DND-41 (cell line): ENCODE measurements around the gene MTARC2.
A peak's percentile ranks its signal among the peaks of the same experiment; 100 is the strongest.
"Not testable (repeated sequence)": the region's sequence is repeated elsewhere in the genome, so short reads cannot be mapped to it uniquely, and the experiment has no call there.

ENCODE experiments used
- ATAC-seq: fragments of 200-7000 bp; cut with Tn5 transposase; 3 replicates; pipeline ENCODE4 v1.9.1; 2021; ENCODE audit warnings: low read depth; ENCODE audit not compliant: insufficient read depth
- DNase-seq: peaks from one replicate; pipeline ENCODE4 v3.0.0-alpha.2; 2020
- H2AFZ ChIP-seq: 2 replicates; pipeline ENCODE4 v1.6.0; 2012; ENCODE audit warnings: low read depth, low read length
- H3K27ac ChIP-seq: 2 replicates; pipeline ENCODE4 v1.5.1; 2012; ENCODE audit warnings: low read length, inconsistent platforms
- H3K27me3 ChIP-seq: fragments of 200-600 bp; sonication (generic); 2 replicates; pipeline ENCODE4 v1.6.0; 2012; ENCODE audit warnings: low read length, mild to moderate bottlenecking, inconsistent platforms; ENCODE audit not compliant: insufficient read depth, poor library complexity
- H3K36me3 ChIP-seq: 2 replicates; pipeline ENCODE4 v1.5.1; 2012; ENCODE audit warnings: low read length, inconsistent platforms; ENCODE audit not compliant: insufficient read depth
- H3K4me1 ChIP-seq: 2 replicates; pipeline ENCODE4 v1.5.1; 2012; ENCODE audit warnings: mild to moderate bottlenecking, low read length; ENCODE audit not compliant: insufficient read depth
- H3K4me2 ChIP-seq: 2 replicates; pipeline ENCODE4 v1.6.0; 2012; ENCODE audit warnings: mild to moderate bottlenecking, moderate library complexity, low read length, inconsistent platforms; ENCODE audit not compliant: insufficient read depth
- H3K4me3 ChIP-seq, 2 experiments: fragments of 200-600 bp in 1 of 2; shearing (Covaris generic) in 1 of 2; 2 replicates each; pipeline ENCODE4 v1.5.1; 2012 to 2016; ENCODE audit warnings: inconsistent platforms in 2 of 2, low read length in 2 of 2, mild to moderate bottlenecking in 2 of 2, low read depth in 1 of 2, moderate library complexity in 1 of 2
- H3K79me2 ChIP-seq: 2 replicates; pipeline ENCODE4 v1.6.0; 2012; ENCODE audit warnings: low read length, inconsistent platforms; ENCODE audit not compliant: insufficient read depth
- H3K9ac ChIP-seq: 2 replicates; pipeline ENCODE4 v1.6.0; 2012; ENCODE audit warnings: low read depth, mild to moderate bottlenecking, inconsistent platforms, low read length, moderate library complexity
- H3K9me3 ChIP-seq: 2 replicates; pipeline ENCODE4 v1.5.1; 2012; ENCODE audit warnings: low read length, moderate library complexity, mild to moderate bottlenecking, inconsistent platforms; ENCODE audit not compliant: insufficient read depth, severe bottlenecking
- H4K20me1 ChIP-seq: 2 replicates; pipeline ENCODE4 v1.6.0; 2012; ENCODE audit warnings: low read length; ENCODE audit not compliant: insufficient read depth
- EZH2 ChIP-seq: IDR thresholded peaks from 3 replicates; pipeline ENCODE4 v1.6.1; 2012; ENCODE audit warnings: borderline replicate concordance, low read depth, mild to moderate bottlenecking, moderate library complexity, low read length, inconsistent platforms; ENCODE audit not compliant: severe bottlenecking
- TF ChIP-seq, protein P1 (sequence below): IDR thresholded peaks from 2 replicates; pipeline ENCODE4 v1.5.1; 2012; ENCODE audit warnings: borderline replicate concordance, low read length, moderate library complexity, mild to moderate bottlenecking; ENCODE audit not compliant: poor library complexity, severe bottlenecking; ENCODE audit errors: extremely low read depth

Gene MTARC2

GRCh38 chr1:220717800-220718640, 30.1 kb upstream of the MTARC2 start:
- H3K9me3 ChIP-seq: peaks cover 13% of the 10 kb centered on the region
- no peak overlapping the region for H3K4me3 ChIP-seq
- no peaks in the 10 kb centered on the region for H4K20me1 ChIP-seq
- H3K4me1 ChIP-seq: no peaks in the 10 kb centered on the region
- H3K27me3 ChIP-seq: no peaks in the 10 kb centered on the region
- H3K4me2 ChIP-seq: no peak overlapping the region
- H2AFZ ChIP-seq: no peak overlapping the region
- H3K79me2 ChIP-seq: no peaks in the 10 kb centered on the region
- DNase-seq (no peak), ATAC-seq (no peak)
- TF ChIP-seq, protein P1, sequence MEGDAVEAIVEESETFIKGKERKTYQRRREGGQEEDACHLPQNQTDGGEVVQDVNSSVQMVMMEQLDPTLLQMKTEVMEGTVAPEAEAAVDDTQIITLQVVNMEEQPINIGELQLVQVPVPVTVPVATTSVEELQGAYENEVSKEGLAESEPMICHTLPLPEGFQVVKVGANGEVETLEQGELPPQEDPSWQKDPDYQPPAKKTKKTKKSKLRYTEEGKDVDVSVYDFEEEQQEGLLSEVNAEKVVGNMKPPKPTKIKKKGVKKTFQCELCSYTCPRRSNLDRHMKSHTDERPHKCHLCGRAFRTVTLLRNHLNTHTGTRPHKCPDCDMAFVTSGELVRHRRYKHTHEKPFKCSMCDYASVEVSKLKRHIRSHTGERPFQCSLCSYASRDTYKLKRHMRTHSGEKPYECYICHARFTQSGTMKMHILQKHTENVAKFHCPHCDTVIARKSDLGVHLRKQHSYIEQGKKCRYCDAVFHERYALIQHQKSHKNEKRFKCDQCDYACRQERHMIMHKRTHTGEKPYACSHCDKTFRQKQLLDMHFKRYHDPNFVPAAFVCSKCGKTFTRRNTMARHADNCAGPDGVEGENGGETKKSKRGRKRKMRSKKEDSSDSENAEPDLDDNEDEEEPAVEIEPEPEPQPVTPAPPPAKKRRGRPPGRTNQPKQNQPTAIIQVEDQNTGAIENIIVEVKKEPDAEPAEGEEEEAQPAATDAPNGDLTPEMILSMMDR: no peak
- no peak for TF ChIP-seq EZH2
- H3K9ac ChIP-seq: no peak overlapping the region
- no peak overlapping the region for H3K27ac ChIP-seq
- no peaks in the 10 kb centered on the region for H3K36me3 ChIP-seq

DNA sequence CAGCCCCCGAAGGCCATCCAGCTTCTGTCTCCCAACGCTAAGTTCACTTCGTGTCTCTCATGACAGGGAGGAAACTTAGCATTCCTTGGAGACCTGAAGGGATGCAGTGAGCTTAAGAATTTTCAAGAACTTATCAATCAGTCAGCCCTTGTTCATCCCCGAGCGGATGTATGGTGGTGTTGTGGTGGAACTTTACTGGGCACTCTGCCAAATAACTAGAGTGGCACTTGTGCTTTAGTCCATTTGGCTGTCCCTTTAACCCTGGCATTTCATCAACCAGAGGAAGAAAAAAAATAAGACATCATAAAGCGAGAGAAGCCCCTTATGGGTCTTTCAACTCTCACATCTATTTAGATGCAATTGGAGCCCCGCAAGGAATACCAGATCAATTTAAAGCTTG, 26.9 kb upstream of the MTARC2 start:
- H2AFZ ChIP-seq, DNase-seq, H3K79me2 ChIP-seq, H3K9me3 ChIP-seq, H4K20me1 ChIP-seq, H3K4me1 ChIP-seq, H3K27me3 ChIP-seq, H3K27ac ChIP-seq, H3K36me3 ChIP-seq, ATAC-seq, H3K9ac ChIP-seq, H3K4me3 ChIP-seq, H3K4me2 ChIP-seq: not testable (repeated sequence)

GRCh38 chr1:220726634-220727033, 21.5 kb upstream of the MTARC2 start:
- no peaks in the 10 kb centered on the region for H3K4me1 ChIP-seq
- no peaks in the 10 kb centered on the region for H3K36me3 ChIP-seq
- H3K79me2 ChIP-seq: no peaks in the 10 kb centered on the region
- DNase-seq (no peak), ATAC-seq (no peak)
- no peak overlapping the region for H2AFZ ChIP-seq
- H3K9ac ChIP-seq: no peak overlapping the region
- H3K4me2 ChIP-seq: no peak overlapping the region
- H3K9me3 ChIP-seq: no peaks in the 10 kb centered on the region
- H3K4me3 ChIP-seq: no peak overlapping the region
- no peaks in the 10 kb centered on the region for H4K20me1 ChIP-seq
- H3K27ac ChIP-seq: no peak overlapping the region
- TF ChIP-seq, protein P1: peak; percentile 11
- TF ChIP-seq EZH2: no peak
- H3K27me3 ChIP-seq: no peaks in the 10 kb centered on the region

DNA sequence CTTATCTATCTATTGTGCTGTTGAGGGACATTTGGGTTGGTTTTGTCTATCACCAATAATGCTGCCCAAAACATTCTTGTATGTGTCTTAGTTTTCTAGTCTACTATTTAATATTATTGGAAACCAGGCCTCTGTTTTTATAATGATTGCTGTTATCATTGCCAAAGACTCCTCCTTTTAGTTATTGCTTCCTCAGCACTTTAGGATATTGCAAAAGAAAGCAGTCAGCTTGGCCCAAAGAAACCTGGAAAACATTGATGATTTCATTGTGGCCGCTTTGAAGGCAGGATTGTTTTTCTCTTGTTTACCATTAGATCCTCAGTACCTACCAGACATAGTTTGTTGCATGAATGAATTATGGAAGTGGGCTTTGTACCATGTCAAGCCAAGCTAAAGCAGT, 20.6 kb upstream of the MTARC2 start:
- no peaks in the 10 kb centered on the region for H3K9me3 ChIP-seq
- H3K9ac ChIP-seq: no peak overlapping the region
- no peaks in the 10 kb centered on the region for H3K79me2 ChIP-seq
- H3K27ac ChIP-seq: no peak overlapping the region
- no peaks in the 10 kb centered on the region for H3K27me3 ChIP-seq
- H2AFZ ChIP-seq: no peak overlapping the region
- TF ChIP-seq EZH2: no peak
- TF ChIP-seq, protein P1: no peak
- no peak overlapping the region for H3K4me3 ChIP-seq
- H3K4me1 ChIP-seq: no peaks in the 10 kb centered on the region; the same call in 1 of the 2 replicates
- no peaks in the 10 kb centered on the region for H4K20me1 ChIP-seq
- no peaks in the 10 kb centered on the region for H3K36me3 ChIP-seq
- ATAC-seq: no peak
- H3K4me2 ChIP-seq: no peak overlapping the region
- no peak for DNase-seq
